Activated T-cell treated with anti-CD3 and anti-CD28 coated beads, Interleukin-2, amount 50 U/mL, for 72 hours (primary cell): ENCODE results near the gene USP13. TPM values are rescaled to one million over a fixed set of nuclear protein-coding genes. Genes with fewer than 3 reads are reported as not detected.

Experiments used
- total RNA-seq, 2 donors: library from RNA; stranded (reverse); gene quantifications; one replicate each; pipeline ENCODE4 v1.2.3, GENCODE V29; 2022

Gene USP13
- total RNA-seq, 2 donors from 2014 or later: 8.1 to 12.4 TPM

Other genes starting within 250 kb of the USP13 start
- under 1 TPM; 0.39 to 0.60 TPM for gene GNB4, start 201.6 kb upstream of the USP13 start, total RNA-seq
- 10 to 100 TPM; 77.5 to 79.2 TPM for gene ACTL6A, start 90.1 kb upstream of the USP13 start, total RNA-seq
- 10 to 100 TPM; 39.7 to 47.2 TPM for gene MRPL47, start 48.4 kb upstream of the USP13 start, total RNA-seq
- 100 to 1,000 TPM; 114 to 133 TPM for gene NDUFB5, start 48.2 kb upstream of the USP13 start, total RNA-seq